Smooth muscle cell (in vitro differentiated cells): ENCODE data around the gene P2RY11. TPM values are rescaled to one million over a fixed set of nuclear protein-coding genes. Genes with fewer than 3 reads are reported as not detected.

ENCODE experiments used
- DNase-seq: peaks from one replicate; lab custom pipeline; 2025; ENCODE audit not compliant: unreplicated experiment; lab: John Stamatoyannopoulos, UW
- H2AFZ ChIP-seq: fragments of 200-600 bp; sonication (generic); 2 replicates; pipeline ENCODE4 v1.6.0; 2016; ENCODE audit warnings: antibody characterized with exemption, low read depth, mild to moderate bottlenecking
- H3F3A ChIP-seq: fragments of 200-600 bp; sonication (generic); 2 replicates; pipeline ENCODE4 v1.6.0; 2017; ENCODE audit warnings: antibody characterized with exemption, low read depth
- H3K27ac ChIP-seq: fragments of 200-600 bp; sonication (generic); 2 replicates; pipeline ENCODE4 v1.5.1; 2016; ENCODE audit warnings: low read depth, mild to moderate bottlenecking
- H3K27me3 ChIP-seq: fragments of 200-600 bp; sonication (generic); 2 replicates; pipeline ENCODE4 v1.6.1; 2016; ENCODE audit warnings: low read depth, mild to moderate bottlenecking
- H3K36me3 ChIP-seq: fragments of 200-600 bp; sonication (generic); 2 replicates; pipeline ENCODE4 v1.5.1; 2016; ENCODE audit warnings: low read depth
- H3K4me1 ChIP-seq: fragments of 200-600 bp; sonication (generic); 2 replicates; pipeline ENCODE4 v1.5.1; 2016; ENCODE audit warnings: low read depth
- H3K4me2 ChIP-seq: fragments of 200-600 bp; sonication (generic); 2 replicates; pipeline ENCODE4 v1.6.0; 2016; ENCODE audit warnings: mild to moderate bottlenecking
- H3K4me3 ChIP-seq: fragments of 200-600 bp; sonication (generic); 2 replicates; pipeline ENCODE4 v1.5.1; 2016; ENCODE audit warnings: mild to moderate bottlenecking
- H3K79me2 ChIP-seq: fragments of 200-600 bp; sonication (generic); 2 replicates; pipeline ENCODE4 v1.6.0; 2016; ENCODE audit warnings: low read depth, mild to moderate bottlenecking
- H3K9ac ChIP-seq: fragments of 200-600 bp; sonication (generic); 2 replicates; pipeline ENCODE4 v1.6.0; 2016; ENCODE audit warnings: low read depth
- H3K9me3 ChIP-seq: fragments of 200-600 bp; sonication (generic); replicated peaks from 2 replicates; pipeline ENCODE4 v1.5.1; 2016; ENCODE audit warnings: low read depth
- H4K20me1 ChIP-seq: fragments of 200-600 bp; sonication (generic); 2 replicates; pipeline ENCODE4 v1.6.0; 2016; ENCODE audit warnings: low read depth
- WGBS: methylation state at CpG from one replicate; pipeline ENCODE4 v1.1.7; 2016; ENCODE audit warnings: low lambda C conversion rate; 5-methylcytosine and 5-hydroxymethylcytosine counted together
- polyA plus RNA-seq: library from polyadenylated mRNA; unstranded; fragments of >200 nt; fragmentation: Nextera tagmentation; extraction: Ambion mirVana; gene quantifications from 2 replicates; pipeline ENCODE4 v1.2.1, GENCODE V29; 2016
- total RNA-seq: library from RNA; depleted of rRNA; stranded (reverse); fragments of >200 nt; gene quantifications from 2 replicates; pipeline ENCODE4 v1.2.3, GENCODE V29; 2014
- TF ChIP-seq, protein P1 (sequence below): fragments of 200-600 bp; sonication (generic); IDR thresholded peaks from 2 replicates; pipeline ENCODE4 v1.5.1; 2017; ENCODE audit warnings: borderline replicate concordance, mild to moderate bottlenecking, antibody characterized with exemption; ENCODE audit not compliant: insufficient read depth, poor library complexity, severe bottlenecking

P2RY11 gene
- total and polyA plus RNA-seq, 2 experiments from 2014 or later, result 1.5 to 3.8 TPM

DNA sequence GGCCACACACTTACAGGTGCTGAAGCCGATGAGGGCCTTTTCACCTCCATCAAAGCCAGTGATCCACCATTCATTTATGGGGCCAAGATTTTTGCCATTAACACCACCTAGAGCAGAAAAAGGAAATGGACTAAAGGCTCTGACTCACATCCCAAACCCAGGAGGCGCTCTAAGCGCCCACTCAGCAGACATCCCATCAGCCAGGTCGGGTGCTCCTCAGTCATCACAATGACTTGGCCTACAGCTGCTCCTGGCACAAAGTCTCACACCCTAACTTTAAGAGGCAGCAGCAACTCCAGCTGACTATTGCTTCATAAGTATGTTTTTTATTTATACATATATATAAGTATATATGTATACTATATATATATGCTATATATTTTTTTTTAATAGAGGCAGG lies 44.3 kb downstream of the P2RY11 start:
- no peaks in the 10 kb centered on the region for H3K9me3 ChIP-seq
- 92% methylated on average over 4 of the region's 4 CpGs for WGBS
- H3K36me3 ChIP-seq, result peaks cover 8% of the 10 kb centered on the region
- no peak overlapping the region for H3K9ac ChIP-seq
- H3K4me2 ChIP-seq, result no peak overlapping the region
- H4K20me1 ChIP-seq, result no peaks in the 10 kb centered on the region
- no peak for DNase-seq
- no peak overlapping the region for H3K4me3 ChIP-seq
- H3K4me1 ChIP-seq, result no peaks in the 10 kb centered on the region
- H3F3A ChIP-seq, result no peaks in the 10 kb centered on the region
- TF ChIP-seq, protein P1, sequence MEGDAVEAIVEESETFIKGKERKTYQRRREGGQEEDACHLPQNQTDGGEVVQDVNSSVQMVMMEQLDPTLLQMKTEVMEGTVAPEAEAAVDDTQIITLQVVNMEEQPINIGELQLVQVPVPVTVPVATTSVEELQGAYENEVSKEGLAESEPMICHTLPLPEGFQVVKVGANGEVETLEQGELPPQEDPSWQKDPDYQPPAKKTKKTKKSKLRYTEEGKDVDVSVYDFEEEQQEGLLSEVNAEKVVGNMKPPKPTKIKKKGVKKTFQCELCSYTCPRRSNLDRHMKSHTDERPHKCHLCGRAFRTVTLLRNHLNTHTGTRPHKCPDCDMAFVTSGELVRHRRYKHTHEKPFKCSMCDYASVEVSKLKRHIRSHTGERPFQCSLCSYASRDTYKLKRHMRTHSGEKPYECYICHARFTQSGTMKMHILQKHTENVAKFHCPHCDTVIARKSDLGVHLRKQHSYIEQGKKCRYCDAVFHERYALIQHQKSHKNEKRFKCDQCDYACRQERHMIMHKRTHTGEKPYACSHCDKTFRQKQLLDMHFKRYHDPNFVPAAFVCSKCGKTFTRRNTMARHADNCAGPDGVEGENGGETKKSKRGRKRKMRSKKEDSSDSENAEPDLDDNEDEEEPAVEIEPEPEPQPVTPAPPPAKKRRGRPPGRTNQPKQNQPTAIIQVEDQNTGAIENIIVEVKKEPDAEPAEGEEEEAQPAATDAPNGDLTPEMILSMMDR, result no peak
- H3K27ac ChIP-seq, result no peak overlapping the region
- H3K27me3 ChIP-seq, result no peaks in the 10 kb centered on the region
- H2AFZ ChIP-seq, result no peak overlapping the region
- H3K79me2 ChIP-seq, result no peaks in the 10 kb centered on the region

DNA sequence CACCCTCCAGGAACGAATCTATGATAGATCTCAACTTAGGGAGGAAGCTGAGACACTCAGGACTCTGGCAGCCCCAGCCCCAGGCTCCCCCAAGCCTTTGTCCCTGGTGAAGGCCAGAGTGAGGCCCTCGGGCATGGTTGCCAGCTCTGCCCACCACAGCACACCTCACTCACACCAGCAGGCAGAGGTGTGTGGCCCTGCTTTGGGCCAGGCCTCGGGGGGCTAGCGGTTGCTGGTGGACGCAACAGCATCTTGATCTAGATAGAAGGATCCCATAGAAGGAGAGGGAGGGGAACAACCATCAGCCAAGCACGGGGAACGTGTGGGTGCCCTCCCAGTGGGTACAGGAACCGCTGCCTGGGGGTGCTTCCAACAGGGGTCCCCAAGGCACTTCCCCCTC lies 46.6 kb downstream of the P2RY11 start:
- no peak overlapping the region for H3K4me3 ChIP-seq
- no peaks in the 10 kb centered on the region for H3K79me2 ChIP-seq
- TF ChIP-seq, protein P1, result no peak
- no peaks in the 10 kb centered on the region for H3K27me3 ChIP-seq
- no peak for DNase-seq
- peaks cover 8% of the 10 kb centered on the region for H3K36me3 ChIP-seq
- H3F3A ChIP-seq, result no peaks in the 10 kb centered on the region
- 96% methylated on average over 8 of the region's 8 CpGs for WGBS
- H2AFZ ChIP-seq, result no peak overlapping the region
- no peaks in the 10 kb centered on the region for H4K20me1 ChIP-seq
- H3K4me1 ChIP-seq, result no peaks in the 10 kb centered on the region
- H3K9me3 ChIP-seq, result no peaks in the 10 kb centered on the region
- H3K4me2 ChIP-seq, result no peak overlapping the region
- no peak overlapping the region for H3K9ac ChIP-seq
- no peak overlapping the region for H3K27ac ChIP-seq

DNA sequence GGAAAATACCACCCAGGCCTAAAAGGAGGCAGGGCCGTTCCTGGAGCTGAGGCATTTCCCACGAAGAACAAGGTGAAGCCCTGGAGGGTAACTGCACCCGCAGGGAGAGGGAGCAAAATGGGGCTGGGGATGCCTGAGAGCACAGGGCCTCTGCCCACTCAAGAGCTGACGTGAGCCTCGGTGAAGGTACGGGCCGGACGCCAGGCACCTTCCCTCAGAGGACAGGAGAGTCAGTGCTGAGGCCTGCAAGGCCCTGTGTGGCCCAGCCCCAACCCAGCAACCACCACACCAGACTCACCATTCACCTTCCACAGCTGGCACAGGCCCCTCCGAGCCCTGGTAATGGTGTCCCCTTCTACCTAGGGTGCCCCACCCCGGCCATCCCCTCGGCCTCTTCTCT lies 47.0 kb downstream of the P2RY11 start:
- Histone ChIP-seq H3K4me3 (no peak overlapping the region), H3K4me1 (no peaks in the 10 kb centered on the region), H2AFZ (no peak overlapping the region), H3K79me2 (no peaks in the 10 kb centered on the region), H3K36me3 (peaks cover 8% of the 10 kb centered on the region), H3K4me2 (no peak overlapping the region), H3K9me3 (no peaks in the 10 kb centered on the region), H3F3A (no peaks in the 10 kb centered on the region), H3K27me3 (no peaks in the 10 kb centered on the region), H4K20me1 (no peaks in the 10 kb centered on the region), H3K27ac (no peak overlapping the region), H3K9ac (no peak overlapping the region)
- DNase-seq, result no peak
- TF ChIP-seq, protein P1, result no peak
- 93% methylated on average over 11 of the region's 11 CpGs for WGBS

DNA sequence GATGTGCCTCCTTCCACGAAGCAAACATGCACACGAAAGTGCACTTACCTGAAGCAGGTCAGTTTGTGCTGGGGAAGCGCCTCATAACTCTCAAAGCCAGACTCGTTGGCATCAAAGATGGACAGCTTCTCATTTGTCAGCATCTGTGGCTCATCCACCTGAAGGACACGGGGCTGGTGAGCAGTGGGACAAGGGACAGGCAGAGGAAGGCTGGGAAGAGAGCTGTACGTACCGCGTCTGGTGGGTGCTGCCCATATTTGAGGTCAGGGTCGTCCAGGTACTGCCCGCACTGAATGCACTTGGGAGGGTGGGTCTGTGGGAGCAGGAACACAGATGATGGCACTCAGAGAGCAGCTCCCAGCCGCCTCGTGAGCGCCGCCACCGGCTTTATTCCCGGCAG lies 48.1 kb downstream of the P2RY11 start:
- Histone ChIP-seq H3K4me2 (no peak overlapping the region), H2AFZ (no peak overlapping the region), H3K9ac (no peak overlapping the region), H3K27ac (no peak overlapping the region), H3F3A (no peaks in the 10 kb centered on the region), H3K36me3 (peaks cover 8% of the 10 kb centered on the region), H3K27me3 (no peaks in the 10 kb centered on the region), H3K9me3 (no peaks in the 10 kb centered on the region), H4K20me1 (no peaks in the 10 kb centered on the region), H3K4me1 (no peaks in the 10 kb centered on the region), H3K79me2 (no peaks in the 10 kb centered on the region), H3K4me3 (no peak overlapping the region)
- TF ChIP-seq, protein P1, result no peak
- no peak for DNase-seq
- 96% methylated on average over 15 of the region's 16 CpGs for WGBS
